Measurements from ENCODE around the gene CMSS1. TPM values are rescaled to one million over a fixed set of nuclear protein-coding genes. Genes with fewer than 3 reads are reported as not detected.

Gene CMSS1
- 70.4 TPM for polyA plus RNA-seq (2012; ENCODE audit: missing spikeins)

DNA sequence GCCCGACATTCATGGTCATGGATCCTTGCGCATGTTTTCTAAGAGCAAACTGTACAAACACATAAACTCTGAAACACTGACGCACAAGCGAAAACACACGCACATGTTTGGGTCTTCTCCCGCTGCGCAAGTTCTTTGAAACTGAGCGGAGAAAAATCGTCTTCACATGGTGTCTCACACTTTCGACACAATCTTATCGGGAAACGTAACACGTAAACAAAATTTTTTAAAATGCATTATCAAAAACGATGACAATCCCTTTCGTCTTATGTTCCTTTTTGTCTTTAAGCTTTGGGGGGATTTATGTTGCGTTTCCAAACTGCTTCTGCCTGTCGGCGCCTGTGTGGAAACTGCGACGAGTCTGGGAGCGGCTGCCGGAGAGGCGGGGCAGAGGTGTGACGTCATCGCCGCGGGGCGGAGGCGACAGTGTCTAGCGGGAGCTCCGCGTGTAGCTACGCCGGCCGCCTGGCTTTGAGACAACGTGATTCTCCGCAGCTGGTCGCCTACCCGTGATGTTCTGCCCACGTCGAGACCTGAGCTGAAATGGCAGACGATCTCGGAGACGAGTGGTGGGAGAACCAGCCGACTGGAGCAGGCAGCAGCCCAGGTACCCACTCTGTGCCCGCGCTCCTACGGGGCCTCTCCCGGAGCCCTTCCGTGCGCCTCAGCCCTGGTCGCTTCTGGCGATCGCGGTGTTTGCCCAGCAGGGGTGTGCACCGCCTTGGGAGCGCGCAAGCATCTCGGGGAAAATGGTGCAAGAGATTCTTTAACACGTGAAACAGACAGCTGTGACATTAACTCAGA is at the start of gene CMSS1:
Gene CMSS1 (plus strand): TSS at position 426 of the 804 bp plus-strand sequence.
- FAIRE-seq (peak; percentile 91), DNase-seq (ENCODE audit: insufficient read length) (peak; percentile 73)
- TF ChIP-seq TAF1 (IDR thresholded peaks at IDR 0.05; ENCODE audit: borderline replicate concordance, low read depth, low read length) = peak; percentile 60; the same call in 1 of the 2 replicates
- peak; percentile 67 for TF ChIP-seq POLR2AphosphoS5 (IDR thresholded peaks at IDR 0.05; ENCODE audit: low read depth, low read length)
- TF ChIP-seq POLR2A (IDR thresholded peaks at IDR 0.05; ENCODE audit: low read depth, low read length) = peak; percentile 88

DNA sequence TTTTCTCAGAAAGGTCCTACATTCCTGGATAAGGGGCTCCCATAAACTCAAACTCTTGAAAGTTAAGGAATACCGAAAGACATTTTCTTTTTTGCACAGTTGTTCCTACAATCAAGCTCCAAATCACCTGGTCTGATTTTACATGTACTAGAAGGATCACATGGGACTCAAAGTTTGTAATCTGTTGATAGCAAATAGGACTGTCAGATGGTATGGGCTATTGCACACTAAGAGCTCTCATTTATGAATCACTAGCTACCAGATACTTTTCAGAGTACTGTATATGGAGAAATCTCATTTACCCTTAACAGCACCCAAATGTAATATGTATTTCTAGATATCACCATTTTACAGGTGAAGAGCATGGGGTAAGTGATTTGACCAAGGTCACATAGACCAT is 49.5 kb upstream of the CMSS1 start:
- DNase-seq (ENCODE audit: insufficient read length) = no peak
- FAIRE-seq = no peak
- no peak for TF ChIP-seq TAF1 (IDR thresholded peaks at IDR 0.05; ENCODE audit: borderline replicate concordance, low read depth, low read length)
- no peak for TF ChIP-seq POLR2AphosphoS5 (IDR thresholded peaks at IDR 0.05; ENCODE audit: low read depth, low read length)
- no peak for TF ChIP-seq POLR2A (IDR thresholded peaks at IDR 0.05; ENCODE audit: low read depth, low read length)

DNA sequence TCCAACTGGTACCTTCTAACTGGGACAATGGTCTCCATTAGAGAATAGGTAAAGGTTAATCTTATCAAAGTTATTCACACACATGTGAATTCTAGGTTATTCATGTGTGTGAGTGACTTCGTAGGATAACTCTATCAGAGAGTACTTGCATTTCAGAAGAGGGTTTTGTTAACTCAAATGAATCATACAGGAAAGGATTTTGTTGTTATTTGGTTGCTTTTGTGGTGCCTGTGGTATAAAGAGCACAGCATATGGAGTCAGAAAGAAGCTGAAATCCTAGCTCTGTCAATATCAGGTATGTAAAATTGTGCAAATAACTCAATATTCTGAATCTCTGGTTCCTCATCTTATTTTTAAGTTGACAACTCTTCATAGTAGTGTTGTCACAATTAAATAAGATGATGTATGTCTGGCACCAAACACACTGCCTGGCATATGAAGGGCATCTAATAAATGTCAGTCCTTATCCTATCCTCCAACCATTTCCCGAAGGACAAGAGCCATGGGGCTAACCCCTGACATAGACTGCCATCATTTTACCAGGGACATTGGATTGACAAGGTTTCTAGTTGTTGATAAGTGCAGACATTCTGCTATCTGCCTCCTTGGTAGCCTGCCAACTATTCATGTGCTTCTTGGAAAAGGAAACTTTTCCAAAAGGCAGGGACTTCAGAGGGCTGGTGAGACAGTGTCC is 48.7 kb upstream of the CMSS1 start:
- no peak for DNase-seq (ENCODE audit: insufficient read length)
- TF ChIP-seq POLR2AphosphoS5 (IDR thresholded peaks at IDR 0.05; ENCODE audit: low read depth, low read length) (no peak), POLR2A (IDR thresholded peaks at IDR 0.05; ENCODE audit: low read depth, low read length) (no peak), TAF1 (IDR thresholded peaks at IDR 0.05; ENCODE audit: borderline replicate concordance, low read depth, low read length) (no peak)
- FAIRE-seq = no peak

DNA sequence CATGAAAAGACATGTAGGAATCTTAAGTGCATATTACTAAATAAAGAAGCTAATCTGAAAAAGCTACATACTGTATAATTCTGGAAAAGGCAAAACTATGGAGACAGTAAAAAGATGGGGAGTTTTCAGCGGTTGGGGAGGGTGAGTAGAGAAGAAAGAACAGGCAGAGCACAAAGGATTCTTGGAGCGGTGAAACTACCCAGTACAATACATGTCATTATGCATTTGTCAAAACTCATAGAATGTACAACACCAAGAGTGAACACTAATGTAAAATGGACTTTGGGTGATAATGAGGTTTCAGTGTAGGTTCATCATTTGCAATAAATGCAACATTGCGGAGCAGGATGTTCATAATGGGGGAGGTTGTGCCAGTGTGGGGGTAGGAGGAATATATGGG is 45.5 kb upstream of the CMSS1 start:
- FAIRE-seq = no peak
- TF ChIP-seq TAF1 (IDR thresholded peaks at IDR 0.05; ENCODE audit: borderline replicate concordance, low read depth, low read length) (no peak), POLR2A (IDR thresholded peaks at IDR 0.05; ENCODE audit: low read depth, low read length) (no peak), POLR2AphosphoS5 (IDR thresholded peaks at IDR 0.05; ENCODE audit: low read depth, low read length) (no peak)
- DNase-seq (ENCODE audit: insufficient read length) = no peak

DNA sequence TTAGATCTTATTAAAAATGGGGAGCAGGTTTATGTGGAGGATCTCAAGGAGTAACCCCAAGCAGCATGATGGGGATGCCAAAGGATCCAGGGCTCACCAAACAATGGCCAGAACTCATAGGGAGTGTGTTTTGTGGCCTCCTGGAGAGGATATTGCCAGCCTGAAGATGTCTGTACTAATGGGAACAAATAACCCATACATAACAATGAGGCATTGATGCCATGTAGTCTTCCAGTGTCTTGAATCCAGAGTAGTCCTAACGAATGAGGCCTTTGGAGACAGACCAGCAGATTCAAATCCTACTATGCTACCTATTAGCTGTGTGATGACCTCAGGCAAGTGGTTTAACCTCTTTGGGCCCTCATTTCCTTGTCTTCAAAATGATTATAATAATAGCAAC is 45.0 kb upstream of the CMSS1 start:
- no peak for FAIRE-seq
- TF ChIP-seq TAF1 (IDR thresholded peaks at IDR 0.05; ENCODE audit: borderline replicate concordance, low read depth, low read length) = no peak
- TF ChIP-seq POLR2A (IDR thresholded peaks at IDR 0.05; ENCODE audit: low read depth, low read length) = no peak
- no peak for TF ChIP-seq POLR2AphosphoS5 (IDR thresholded peaks at IDR 0.05; ENCODE audit: low read depth, low read length)
- no peak for DNase-seq (ENCODE audit: insufficient read length)

DNA sequence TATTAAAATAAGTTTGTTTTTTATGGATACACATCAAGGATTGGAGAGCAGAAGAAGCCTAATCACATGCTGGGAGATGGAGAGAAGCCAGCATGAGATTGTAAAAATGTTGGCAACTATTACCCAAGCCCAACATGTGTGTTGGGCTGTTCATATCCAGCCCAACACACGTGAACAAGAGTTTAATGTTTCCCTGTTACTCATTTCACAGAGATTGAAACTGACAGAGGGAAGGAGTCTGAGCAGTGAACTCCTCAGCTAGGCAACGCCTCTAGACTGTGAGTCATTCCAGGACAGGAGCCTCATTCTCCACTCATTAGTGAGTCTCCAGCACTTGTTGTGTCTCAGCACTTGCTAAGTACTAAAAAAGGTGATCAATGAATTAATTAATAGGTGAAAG is 43.2 kb upstream of the CMSS1 start:
- DNase-seq (ENCODE audit: insufficient read length) (no peak), FAIRE-seq (no peak)
- TF ChIP-seq POLR2A (IDR thresholded peaks at IDR 0.05; ENCODE audit: low read depth, low read length) (no peak), TAF1 (IDR thresholded peaks at IDR 0.05; ENCODE audit: borderline replicate concordance, low read depth, low read length) (no peak), POLR2AphosphoS5 (IDR thresholded peaks at IDR 0.05; ENCODE audit: low read depth, low read length) (no peak)

DNA sequence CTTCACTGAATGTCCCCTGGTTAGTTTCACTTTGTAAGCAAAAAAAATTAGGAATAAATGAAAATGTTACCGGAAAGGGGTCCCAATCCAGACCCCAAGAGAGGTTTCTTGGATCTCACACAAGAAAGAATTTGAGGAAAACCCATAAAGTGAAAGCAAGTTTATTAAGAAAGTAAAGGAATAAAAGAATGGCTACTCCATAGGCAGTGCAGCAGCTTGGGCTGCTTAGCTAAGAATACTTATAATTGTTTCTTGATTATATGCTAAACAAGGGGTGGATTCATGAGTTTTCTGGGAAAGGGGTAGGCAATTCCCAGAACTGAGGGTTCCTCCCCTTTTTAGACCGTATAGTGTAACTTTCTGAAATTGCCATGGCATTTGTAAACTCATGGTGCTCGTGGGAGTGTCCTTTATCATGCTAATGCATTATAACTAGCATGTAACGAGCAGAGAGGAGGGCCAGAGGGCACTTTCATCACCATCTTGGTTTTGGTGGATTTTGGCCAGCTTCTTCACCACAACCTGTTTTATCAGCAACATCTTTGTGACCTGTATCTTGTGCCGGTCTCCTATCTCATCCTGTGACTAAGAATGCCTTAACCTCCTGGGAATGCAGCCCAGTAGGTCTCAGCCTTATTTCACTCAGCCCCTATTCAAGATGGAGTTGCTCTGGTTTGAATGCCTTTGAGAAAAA is 41.0 kb upstream of the CMSS1 start:
- DNase-seq (ENCODE audit: insufficient read length) (no peak), FAIRE-seq (no peak)
- TF ChIP-seq POLR2A (IDR thresholded peaks at IDR 0.05; ENCODE audit: low read depth, low read length) (no peak), TAF1 (IDR thresholded peaks at IDR 0.05; ENCODE audit: borderline replicate concordance, low read depth, low read length) (no peak), POLR2AphosphoS5 (IDR thresholded peaks at IDR 0.05; ENCODE audit: low read depth, low read length) (no peak)

DNA sequence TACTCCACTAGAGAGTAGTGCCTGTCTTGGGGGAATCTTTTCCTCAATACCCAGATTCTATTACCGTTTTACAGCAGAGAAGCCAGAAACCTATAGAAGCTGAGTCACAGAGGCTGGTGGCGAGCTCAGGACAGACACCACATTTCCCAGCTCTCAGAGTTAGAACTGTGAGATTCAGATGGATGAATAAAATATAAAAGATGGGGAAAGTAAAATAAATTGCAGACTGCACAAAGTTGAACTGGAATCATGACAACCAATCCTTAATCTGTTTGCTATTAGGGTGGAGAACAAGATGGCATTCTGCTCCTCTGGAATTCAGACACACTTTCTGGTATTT is 40.5 kb upstream of the CMSS1 start:
- TF ChIP-seq POLR2A (IDR thresholded peaks at IDR 0.05; ENCODE audit: low read depth, low read length) (no peak), TAF1 (IDR thresholded peaks at IDR 0.05; ENCODE audit: borderline replicate concordance, low read depth, low read length) (no peak), POLR2AphosphoS5 (IDR thresholded peaks at IDR 0.05; ENCODE audit: low read depth, low read length) (no peak)
- no peak for FAIRE-seq
- DNase-seq (ENCODE audit: insufficient read length) = no peak

DNA sequence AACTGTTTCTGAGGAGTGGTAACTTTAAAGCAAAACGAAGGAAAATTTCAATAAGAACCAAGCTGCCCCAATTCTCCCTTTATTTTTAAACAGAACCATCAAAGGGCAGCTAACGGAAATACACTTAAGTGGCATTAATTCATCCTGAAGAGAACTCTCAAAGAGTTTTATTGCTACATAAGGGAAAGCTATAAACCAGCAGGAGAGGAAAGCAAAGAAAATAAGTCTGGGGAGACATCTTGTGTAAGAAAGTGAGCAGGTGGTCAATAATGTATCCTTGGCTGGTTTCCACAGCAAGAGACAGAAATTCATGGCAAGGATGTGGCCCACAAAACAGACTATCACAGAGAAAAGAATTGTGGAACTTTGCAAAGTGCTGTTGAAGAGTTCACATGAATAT is 40.0 kb upstream of the CMSS1 start:
- FAIRE-seq (no peak), DNase-seq (ENCODE audit: insufficient read length) (no peak)
- TF ChIP-seq POLR2AphosphoS5 (IDR thresholded peaks at IDR 0.05; ENCODE audit: low read depth, low read length) (no peak), TAF1 (IDR thresholded peaks at IDR 0.05; ENCODE audit: borderline replicate concordance, low read depth, low read length) (no peak), POLR2A (IDR thresholded peaks at IDR 0.05; ENCODE audit: low read depth, low read length) (no peak)

DNA sequence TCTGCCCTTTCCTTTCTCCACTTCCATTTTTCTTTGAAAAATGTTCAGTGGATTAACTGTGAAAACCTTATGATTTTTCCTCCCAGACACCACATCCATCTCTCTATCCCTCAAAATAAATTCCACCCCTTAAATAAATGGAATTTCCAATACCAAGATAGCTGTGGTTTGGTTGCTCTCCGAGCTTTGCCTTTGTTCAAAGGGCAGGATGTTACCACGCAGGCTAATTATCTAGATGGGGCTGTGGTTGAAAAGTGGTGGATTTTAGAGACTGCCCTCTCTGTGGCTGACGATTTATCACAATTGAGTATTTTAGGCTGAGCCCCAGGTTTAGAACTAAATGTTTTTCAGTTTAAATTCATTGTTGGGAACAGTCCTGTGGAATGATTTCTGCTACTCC is 36.9 kb upstream of the CMSS1 start:
- DNase-seq (ENCODE audit: insufficient read length) = no peak
- TF ChIP-seq POLR2A (IDR thresholded peaks at IDR 0.05; ENCODE audit: low read depth, low read length) (no peak), TAF1 (IDR thresholded peaks at IDR 0.05; ENCODE audit: borderline replicate concordance, low read depth, low read length) (no peak), POLR2AphosphoS5 (IDR thresholded peaks at IDR 0.05; ENCODE audit: low read depth, low read length) (no peak)
- no peak for FAIRE-seq

DNA sequence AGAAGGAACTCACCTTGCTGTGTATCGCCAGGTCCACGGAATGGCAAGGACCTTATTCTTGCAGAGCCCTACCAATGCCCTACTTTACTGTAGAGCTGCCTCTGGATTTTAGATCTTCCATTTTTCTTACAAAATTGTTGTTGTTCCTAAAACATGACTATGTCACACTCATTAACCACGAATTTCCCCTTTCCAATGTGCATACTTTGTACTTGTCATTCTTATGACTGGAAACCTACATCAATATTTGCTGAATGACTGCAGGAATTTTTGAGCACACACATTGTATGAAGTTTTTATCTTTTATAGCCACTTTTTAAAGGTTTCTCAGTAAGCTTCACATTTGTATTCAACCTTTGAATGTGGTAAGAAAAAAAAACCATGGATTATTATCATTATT is 35.9 kb upstream of the CMSS1 start:
- DNase-seq (ENCODE audit: insufficient read length) (no peak), FAIRE-seq (no peak)
- TF ChIP-seq POLR2A (IDR thresholded peaks at IDR 0.05; ENCODE audit: low read depth, low read length) (no peak), POLR2AphosphoS5 (IDR thresholded peaks at IDR 0.05; ENCODE audit: low read depth, low read length) (no peak), TAF1 (IDR thresholded peaks at IDR 0.05; ENCODE audit: borderline replicate concordance, low read depth, low read length) (no peak)
